HG02840 (cell line): Measurements from ENCODE around the gene HCN4.

Experiments used
- ATAC-seq: cut with Tn5 transposase; IDR thresholded peaks from one replicate; pipeline ENCODE4 v1.9.1; 2021; ENCODE audit warnings: mild to moderate bottlenecking, moderate library complexity, moderate number of reproducible peaks; ENCODE audit not compliant: unreplicated experiment, low FRiP score

HCN4 gene

DNA sequence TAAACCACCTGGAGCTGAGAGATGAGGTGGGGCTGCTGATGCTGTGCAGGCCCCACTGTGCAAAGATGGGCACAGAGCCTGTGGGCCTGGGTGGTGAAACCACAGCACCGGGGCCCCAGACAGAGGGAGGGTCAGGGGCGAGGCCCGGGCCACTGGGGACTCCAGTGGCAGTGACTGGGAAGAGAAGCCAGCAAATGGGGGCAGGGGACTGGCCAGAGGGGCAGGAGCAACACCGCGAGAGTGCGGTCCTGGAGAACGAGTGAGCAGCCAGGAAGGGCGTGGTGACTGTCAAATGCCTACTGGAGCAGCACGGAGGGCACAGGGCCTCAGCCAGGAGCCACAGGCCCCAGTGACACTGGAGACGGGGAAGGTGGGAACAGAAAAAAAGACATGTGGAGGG lies 39.8 kb downstream of the HCN4 start:
- ATAC-seq = no peak

DNA sequence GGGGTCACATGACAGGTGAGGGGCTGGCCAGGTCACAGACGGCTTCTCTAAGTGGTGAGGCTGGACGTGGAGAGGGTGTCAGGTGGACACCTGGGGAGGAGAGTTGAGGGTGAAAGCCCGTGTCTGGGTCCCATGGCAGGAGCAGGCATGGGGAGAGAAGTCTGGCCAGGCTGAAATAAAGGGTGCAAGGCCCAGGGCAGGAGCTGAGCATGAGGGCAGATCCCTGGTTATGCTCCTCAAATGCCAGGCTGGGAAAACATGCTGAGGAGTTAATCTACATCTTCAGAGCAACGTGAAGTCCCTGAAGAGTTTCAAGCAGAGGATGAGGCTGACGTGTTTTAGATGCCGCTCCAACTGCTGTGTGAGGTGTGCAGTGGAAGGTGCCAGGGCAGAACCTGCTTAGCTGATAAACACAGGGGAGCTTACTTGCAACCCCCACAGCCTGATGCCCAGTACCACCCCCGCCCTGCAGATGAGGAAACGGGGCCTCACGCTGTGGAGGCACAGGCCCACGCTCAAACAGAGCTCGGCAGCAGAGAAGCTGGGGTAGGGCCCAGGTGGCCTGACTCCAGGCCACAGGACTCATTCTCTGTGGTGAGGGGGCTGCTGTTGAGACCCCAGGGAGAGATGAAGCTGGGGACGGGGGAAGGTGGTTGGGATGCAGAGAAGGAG lies 40.5 kb downstream of the HCN4 start:
- ATAC-seq = no peak

DNA sequence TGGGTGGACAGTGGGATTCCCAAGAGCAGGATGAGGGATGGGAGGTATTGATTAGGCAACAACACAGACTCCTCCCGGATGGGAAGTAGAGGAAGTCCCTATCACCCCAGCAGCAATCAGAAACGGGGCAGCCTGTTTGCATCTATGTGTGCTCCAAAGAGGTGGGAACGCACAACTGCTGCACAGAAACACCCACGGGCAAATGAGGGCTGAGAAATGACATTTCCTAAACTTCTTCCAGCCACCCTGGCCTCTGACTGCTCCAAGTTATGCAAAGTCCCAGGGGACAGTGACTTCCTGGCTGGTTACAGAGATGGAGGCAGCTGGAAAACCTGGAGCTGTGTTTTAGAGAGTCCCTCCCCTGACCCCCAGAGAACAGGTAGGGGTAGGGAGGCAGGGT lies 42.6 kb downstream of the HCN4 start:
- ATAC-seq = no peak

DNA sequence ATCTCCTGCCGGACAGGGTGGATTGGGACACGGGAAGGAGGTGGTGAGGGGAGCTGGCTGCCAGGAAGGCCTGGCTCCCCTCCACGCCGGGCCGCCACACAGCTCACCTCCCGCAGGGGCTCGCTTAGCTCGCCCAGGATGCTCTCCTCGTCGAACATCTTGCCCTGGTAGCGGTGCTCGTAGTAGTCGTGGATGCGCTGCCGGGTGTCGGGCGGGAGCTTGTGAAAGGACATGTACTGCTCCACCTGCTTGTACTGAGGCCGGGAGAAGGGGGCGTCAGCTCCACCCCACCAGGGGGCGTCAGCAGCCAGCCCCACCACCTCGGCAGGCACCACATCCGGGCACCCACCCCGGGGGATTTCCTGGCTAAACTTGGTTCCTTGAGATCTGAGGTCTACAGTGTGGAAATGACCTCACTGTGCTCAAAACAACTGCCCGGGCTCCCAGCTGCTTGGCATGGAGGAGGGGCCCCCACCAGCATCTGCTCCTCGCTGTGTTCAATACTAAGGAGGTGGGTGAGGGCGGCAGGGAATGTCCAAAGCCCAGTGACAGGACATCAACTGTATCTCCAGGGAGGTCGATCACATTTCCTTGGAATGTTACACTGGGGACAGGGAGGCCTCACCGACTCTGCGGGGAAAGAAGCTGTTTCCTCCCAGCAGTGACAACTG lies 43.4 kb downstream of the HCN4 start:
- ATAC-seq = no peak

DNA sequence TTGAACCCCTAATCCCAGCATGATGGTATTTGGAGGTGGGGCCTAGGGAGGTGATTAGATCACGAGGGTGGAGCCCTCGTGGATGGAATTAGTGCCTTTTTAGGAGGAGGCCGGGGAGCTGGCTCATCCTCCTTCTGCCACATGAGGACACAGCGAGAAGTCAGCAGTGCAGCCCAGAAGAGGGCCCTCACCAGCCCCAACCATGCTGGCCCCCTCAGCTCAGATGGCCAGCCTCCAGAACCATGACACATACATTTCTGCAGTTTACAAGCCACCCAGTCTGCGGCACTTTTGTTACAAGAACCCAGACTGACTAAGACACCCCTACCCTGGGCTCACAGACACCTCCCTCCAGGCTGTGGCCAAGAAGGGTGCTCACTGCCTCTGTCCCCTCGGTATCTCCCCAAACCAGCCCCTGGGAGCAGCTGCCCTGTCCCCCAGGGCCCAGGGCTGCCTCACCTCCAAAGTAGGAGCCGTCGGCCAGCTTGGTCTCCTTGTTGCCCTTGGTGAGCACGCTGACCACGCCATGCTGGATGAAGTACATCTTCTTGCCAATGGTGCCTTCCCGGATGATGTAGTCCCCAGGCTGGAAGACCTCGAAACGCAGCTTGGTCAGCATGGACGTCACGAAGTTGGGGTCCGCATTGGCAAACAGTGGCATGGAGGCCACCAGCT lies 44.1 kb downstream of the HCN4 start:
- no peak for ATAC-seq

DNA sequence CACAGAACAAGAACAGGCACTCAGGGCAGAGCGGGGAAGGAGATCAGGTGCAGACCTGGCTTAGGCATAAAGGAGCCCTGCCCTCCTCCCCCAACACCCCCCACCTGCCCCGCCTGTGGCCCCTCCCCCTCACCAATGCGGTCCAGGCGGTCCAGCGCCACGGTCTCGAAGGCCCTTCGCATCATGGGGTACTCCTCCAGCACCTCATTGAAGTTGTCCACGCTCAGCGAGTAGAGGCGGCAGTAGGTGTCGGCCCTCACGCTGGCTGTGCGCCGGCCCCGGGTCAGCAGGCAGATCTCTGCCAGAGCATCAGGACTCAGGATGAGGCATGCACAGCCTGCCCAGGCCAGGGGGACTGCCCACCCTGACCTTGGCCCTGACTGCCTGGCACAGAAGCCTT lies 44.8 kb downstream of the HCN4 start:
- ATAC-seq = no peak

DNA sequence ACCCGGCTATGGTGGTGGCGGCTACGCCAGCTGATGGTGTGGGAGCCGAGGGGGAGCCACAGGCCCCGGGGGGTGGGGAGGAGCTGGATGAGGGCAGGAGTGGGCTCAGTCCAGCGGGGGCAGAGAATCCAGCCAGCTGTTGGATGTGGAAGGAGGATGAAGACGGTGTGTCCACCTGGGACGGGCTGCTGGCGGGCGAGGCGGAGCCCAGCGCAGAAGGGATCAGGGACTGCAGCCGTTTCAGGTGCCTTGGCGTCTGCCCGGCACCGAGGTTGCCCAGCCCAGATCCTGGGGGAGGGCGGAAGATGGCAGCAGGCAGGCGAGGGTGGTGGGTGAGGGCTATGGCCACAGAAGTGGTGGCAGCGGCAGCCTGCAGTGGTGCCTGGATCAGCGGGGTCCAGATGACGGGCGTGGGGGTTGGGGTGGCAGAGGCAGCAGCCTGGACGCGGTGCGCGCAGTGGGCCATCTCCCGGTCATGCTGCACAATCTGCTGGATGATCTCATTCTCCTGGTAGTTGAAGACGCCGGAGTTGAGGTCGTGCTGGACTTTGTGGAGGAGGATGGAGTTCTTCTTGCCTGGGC lies 45.3 kb downstream of the HCN4 start:
- no peak for ATAC-seq

DNA sequence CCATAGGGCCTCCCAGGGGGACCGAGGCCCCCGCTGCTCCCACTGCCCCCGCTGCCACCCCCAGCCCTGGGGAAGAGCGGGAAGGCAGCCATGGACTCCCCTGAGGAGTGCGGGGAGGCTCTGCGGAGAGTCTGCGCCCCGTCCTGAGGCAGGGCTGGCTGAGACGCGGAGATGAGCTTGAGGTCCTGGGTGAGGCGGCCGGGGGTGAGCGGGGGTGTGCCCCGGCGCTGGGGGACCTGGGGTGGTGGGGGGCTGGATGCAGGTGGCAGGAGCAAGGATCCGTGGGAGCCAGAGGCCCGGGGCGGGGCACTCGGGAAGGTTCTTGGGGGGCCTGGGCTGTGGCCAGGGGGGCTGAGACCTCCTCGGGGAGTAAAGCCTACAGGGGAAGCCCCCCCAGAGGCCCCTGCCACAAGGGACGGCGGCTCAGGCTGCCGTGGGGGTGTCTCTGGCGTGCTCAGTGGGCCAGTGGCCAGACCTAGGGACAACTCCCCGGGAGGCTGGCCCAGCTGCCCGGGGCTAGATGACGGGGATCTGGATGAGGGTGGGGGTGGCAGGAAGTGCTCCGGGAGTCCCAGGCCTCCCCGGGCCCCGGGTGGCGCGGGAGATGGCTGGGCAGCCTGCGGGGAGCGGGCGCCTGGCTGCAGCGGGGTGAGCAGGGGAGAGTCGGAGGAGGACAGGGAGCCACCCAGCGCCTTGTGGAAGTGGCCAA lies 45.9 kb downstream of the HCN4 start:
- ATAC-seq = no peak

DNA sequence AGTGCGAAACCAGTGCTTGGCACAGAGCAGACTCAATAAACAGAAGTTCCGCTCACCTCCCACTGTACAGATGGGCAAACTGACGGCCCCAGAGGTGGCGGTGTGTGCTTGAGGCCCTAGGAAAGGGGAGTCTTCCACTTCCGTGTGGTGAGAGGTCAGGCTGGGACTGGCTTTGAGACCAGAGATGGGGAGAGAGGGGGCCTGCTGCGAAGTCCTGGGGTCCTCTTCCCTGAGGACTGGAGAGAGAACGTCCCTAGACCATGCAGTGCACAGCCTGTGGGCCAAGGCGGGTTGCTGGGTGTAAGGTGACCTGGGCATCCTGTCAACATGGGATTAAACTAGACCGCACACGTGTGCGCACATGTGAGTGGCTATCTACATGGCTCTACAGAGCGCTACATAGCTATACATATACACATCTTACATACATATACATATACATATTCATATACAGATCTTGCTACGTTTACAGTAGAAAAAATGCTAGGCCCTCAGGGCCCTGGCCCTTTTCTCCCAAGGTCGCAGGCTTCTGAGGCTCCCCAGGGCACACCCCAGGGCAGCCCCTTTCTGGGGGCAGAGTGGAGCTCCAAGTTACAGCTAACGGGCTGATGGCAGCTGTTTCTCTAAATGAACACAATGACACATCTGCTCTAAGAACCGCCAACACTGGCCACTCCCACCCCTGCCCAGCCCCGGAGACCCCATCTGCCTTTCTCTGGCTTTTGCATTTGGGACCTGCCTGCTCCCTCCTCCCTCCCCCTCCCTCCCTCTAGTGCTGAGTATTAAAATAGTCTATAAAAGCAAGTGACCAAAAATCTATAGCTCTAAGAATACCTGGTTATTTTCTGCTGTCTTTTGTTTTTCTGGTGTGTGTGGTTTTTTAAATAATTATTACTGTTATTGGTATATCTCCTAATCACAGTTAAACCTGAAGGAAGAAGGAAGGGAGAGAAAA lies 47.0 kb downstream of the HCN4 start:
- no peak for ATAC-seq

DNA sequence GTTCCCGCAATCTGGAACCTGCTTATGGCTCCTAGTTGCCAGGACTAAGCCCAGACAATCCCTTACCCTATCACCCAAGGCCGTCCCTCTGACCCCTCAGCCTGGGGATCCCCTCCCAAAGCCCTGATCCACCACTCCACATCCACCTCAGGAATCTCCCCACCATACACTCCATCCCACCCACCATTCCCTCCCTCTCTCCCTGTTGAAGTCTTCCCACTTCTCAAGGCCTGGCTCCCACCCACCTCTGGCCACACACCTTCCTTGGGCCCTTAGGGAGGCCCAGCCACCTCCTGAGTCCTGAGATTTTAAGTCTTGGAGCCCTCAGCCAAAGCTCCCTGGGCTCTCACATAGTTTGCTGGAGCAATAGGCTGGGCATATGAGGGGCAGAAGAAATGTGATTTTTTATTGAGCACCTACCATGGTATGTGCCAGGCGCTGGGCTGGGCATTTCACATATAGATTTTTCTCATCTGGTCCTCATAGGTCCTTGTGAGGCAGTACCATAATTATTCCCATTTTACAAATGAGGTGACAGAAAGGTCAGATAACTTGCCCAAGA lies 48.1 kb downstream of the HCN4 start:
- ATAC-seq = no peak

DNA sequence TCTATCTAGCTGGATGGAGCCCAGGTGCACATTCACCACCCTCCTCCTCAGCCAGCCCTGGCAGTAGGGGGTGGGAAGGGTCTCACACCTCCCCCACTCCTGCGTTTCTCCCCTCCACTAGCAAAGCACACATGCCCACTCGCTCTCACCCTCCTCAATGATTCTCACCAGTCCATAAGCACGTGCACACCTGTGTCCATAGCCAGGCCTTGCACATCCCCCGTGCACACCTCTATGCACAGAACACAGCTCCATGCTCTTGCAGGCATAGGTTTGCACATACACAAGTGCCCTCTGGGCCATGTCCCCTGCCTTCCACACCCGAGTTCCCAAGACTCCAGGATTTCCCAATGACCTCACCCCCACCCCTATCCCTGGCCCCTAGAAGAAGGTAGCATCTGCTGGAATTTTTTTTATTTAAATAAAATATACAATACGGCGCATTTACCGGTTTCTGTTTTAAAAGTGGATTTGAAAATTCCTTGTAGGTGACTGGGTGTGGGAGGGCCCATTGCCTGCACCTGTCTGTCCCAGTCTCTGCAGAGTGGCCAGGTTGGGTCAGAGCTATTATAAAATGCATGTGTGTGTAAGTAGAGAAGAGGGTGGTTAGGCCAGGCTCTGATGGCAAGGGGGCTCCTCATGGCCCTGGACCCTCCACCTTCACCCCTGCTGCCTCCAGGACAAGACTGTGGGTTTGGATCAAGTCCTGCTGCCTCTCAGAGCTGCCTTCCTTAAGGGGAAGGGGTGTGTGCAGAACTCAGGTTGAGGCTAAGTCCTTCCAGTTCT lies 49.1 kb downstream of the HCN4 start:
- no peak for ATAC-seq

DNA sequence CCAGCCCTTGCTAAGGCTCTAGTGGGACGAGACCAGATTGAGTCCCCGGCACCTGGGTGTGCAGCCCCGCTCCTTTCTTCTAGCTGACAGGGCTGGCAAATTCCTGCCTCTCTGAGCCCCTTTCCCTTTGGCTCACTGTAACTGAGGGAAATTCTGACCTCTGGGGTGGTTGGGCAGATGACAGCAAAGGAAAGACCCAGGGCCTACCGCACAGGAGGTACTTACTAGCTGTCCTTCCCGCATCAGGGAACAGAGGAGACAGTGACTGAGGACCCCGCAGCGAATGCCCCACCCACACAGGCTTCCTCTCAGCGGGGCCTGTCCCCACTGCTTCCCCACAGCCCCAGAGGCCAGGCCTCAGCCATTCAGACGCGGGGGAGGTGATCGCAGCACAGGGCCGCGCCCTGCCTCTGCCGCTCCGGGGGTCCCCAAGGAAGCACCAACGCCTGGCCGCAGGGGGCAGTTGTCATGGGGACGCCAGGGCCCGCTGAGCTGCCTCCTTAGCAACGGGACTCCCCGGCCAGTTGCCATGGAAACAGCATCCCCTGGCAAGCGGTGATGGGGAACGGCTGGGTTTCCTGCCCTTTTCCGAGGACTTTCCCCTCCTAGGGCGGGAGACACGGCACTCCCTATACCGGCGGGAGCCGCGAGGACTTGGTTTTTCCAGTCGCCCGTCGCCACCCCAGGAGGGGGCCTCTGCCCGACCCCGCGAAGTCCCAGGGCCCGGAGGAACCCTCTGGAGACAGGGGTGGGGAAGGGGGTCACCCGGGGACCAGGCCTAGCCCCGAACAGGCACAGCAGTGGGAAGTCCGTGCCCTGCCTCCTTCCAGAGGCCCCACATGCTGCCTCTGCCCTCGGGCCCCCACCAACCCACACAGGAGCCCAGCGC lies 50.1 kb downstream of the HCN4 start:
- ATAC-seq = no peak

DNA sequence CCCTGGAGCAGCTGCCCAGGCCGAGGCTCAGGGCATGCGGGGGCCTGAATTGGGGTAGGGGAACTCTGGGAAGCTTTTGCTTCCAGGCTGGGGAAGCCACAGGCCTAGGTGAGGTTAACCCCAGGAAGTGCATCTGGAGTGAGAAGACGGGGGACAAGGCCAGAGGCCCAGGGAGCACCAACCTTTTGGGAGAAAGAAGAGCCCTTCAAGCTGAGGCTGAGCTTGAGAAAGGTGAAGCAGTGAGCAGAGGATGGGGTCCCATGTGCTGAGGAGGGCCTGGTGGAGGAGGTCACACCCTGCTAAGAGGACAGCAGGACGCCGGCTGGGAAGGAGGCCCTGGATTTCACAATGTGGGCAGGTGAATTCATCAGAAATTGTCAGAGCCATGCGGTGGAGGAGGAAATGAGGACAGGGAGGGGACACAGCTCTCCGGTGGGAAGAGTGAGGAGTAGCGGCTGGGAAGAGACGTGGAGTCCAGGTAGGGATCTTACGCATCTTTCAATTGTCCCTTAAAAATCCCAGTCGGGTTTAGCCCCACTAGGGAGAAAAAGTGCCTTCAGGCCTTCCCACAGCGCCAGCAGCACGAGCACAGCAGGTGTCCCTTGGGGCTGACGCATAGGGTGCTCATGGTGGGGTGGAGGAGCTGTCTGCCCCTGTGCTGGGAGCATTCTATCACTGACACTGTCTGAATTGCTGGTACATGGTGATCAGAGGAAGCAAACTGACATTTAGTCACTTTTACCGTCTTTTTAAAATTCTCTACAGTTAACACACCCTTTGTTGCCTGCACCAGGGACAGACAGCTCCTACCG lies 50.9 kb downstream of the HCN4 start:
- no peak for ATAC-seq

DNA sequence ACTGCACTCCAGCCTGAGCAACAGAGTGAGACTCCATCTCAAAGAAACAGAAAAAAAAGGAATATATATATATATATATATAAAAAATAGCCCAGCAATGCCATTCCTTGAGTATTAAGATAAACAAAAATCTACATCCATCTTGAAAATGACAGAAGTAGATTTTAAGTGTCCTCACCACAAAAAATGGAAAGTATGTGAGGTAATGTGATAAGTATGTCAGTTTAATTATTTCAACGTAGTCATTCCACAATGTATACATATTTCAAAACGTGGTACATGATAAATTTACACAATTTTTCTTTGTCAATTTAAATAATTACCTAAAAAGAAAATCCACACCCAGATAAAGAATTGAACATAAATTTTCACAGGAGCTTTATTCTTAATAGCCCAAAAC lies 54.9 kb downstream of the HCN4 start:
- no peak for ATAC-seq

DNA sequence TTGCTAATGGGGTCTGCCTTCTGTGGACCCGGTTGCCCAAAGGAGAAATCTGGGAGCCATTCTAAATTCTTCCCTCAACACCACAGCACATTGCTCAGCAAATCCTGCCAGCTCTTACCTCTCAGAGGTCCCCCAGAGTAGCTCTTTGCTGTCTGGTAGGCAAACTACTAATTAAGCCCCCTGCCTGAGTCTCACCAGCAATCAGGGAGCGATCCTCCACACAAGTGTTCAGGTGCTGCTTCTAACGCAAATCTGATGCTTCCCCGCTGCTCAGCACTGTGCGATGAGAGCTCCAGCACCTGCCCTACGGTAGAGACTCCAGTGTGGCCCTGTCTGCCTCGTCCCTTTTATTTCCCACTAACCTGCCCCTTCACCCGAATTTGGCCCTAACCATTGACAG lies 60.5 kb downstream of the HCN4 start:
- no peak for ATAC-seq

DNA sequence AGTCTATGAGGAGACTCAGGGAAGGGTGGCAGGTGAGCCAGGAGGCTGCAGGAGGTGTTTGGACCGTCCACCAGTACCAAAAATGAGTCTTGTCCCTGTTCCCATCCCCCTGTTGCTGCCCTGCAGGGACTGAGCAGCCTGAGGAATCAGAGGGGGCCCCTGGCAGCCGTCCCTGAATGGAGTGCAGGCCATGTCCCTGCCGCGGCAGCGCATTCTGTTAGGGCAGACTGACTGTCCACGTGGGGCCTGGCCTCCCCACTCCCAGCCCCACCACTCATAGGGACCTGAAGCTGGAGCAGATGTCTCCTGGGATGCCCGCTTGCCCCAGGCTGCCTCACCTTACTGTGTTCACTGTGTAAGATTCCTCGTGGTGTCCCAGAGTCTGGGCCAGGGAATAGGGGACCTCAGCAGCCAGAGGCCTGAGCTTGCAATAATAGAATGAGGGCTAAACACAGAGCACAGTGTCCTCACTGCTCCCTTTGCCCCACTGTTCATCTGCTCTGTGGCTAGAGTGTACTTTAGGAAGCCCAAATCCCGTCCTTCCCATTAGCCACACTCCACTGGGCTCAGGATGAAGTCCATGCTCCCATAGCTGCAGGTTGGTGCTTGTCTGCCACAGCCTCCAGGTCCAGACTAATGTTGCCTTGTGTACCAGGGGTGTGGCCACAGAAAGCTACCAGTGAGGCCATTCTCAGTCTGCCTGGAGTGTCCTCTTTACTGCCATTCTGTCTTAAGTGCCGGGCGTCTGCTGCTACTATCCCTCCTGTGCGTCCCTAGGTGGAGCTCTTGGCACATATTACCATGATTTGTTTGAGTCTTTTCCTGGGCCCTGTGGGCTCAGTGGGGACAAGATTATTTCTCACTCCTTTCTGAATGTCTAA lies 63.2 kb downstream of the HCN4 start:
- no peak for ATAC-seq
